Measurements from ENCODE around the gene LRRC47.

DNA sequence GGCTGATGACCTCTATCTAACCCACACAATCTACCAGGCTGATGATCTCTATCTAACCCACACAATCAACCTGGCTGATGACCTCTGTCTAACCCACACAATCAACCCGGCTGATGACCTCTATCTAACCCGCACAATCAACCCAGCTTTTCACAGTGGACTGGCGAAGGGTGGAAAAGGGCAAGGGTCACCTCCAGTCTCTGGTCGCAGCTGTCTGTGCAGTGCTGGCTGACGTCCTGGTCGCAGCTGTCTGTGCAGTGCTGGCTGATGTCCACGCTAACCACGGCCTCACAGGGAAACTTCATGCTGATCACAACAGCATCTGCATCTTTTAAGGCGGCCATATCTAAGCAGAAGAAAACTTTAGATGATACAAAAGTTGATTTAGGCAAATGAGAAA lies 56.3 kb downstream of the LRRC47 start:
- TF ChIP-seq POLR2AphosphoS5 (IDR thresholded peaks at IDR 0.05) (no peak), MXI1 (conservative IDR thresholded peaks at IDR 0.05; ENCODE audit: poor library complexity, severe bottlenecking) (no peak)

Measured in neural cell (in vitro differentiated cells).